Hepatocyte (in vitro differentiated cells): Measurements from ENCODE around the gene IL17RB.

ENCODE experiments used
- EZH2 ChIP-seq: fragments of 200-600 bp; sonication (generic); IDR thresholded peaks from 2 replicates; pipeline ENCODE4 v1.6.1; 2016; ENCODE audit warnings: antibody characterized with exemption, mild to moderate bottlenecking, borderline replicate concordance
- EZH2phosphoT487 ChIP-seq: fragments of 200-600 bp; sonication (generic); IDR thresholded peaks from one replicate; pipeline ENCODE4 v1.6.1; 2018; ENCODE audit warnings: antibody characterized with exemption, mild to moderate bottlenecking, low read depth, moderate library complexity; ENCODE audit not compliant: unreplicated experiment, severe bottlenecking
- TF ChIP-seq, protein P1 (sequence below): fragments of 200-600 bp; sonication (generic); IDR thresholded peaks from 2 replicates; pipeline ENCODE4 v1.5.1; 2016; ENCODE audit warnings: antibody characterized with exemption, mild to moderate bottlenecking; ENCODE audit not compliant: poor library complexity

DNA sequence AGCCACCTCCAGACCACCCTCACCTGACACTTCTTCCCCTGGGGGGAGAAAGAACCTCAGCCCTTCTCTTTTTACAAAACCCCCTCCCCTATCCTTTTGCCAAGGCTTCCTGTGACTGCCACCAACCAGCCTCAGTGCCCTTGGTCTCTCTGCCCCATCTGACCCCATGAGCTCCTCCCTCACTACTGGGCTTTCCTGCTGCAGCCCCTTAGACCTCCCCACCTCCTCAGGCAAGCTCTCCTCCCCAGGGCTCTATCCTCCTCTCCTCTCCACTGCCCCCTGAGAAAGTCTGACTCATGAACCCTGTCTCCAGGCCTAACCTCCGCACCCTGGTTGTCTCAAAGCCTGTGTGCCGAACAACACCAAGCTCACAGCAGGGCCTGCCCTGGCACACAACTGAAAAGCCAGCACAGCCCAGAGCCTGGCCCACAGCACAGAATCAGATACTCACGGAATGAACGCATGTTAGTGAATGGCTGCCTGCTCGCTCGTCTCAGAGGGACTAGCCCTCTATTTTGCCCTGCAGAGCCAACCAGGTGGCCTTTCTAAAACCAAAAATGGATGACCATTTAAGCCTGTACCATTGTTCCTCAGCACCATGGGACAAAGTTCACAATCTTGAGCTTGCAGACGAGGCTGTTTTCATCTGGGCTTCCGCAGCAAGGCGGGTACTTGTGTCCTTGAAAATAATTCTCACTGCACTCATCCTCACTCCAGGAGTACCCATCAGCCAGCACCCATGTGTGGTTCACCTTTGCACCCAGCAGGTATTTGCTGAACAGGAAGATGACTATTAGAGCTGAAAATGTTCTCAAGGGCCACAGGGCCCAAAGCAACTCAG, 1.9 kb upstream of the IL17RB start:
- TF ChIP-seq EZH2 (no peak), EZH2phosphoT487 (no peak)
- TF ChIP-seq, protein P1, sequence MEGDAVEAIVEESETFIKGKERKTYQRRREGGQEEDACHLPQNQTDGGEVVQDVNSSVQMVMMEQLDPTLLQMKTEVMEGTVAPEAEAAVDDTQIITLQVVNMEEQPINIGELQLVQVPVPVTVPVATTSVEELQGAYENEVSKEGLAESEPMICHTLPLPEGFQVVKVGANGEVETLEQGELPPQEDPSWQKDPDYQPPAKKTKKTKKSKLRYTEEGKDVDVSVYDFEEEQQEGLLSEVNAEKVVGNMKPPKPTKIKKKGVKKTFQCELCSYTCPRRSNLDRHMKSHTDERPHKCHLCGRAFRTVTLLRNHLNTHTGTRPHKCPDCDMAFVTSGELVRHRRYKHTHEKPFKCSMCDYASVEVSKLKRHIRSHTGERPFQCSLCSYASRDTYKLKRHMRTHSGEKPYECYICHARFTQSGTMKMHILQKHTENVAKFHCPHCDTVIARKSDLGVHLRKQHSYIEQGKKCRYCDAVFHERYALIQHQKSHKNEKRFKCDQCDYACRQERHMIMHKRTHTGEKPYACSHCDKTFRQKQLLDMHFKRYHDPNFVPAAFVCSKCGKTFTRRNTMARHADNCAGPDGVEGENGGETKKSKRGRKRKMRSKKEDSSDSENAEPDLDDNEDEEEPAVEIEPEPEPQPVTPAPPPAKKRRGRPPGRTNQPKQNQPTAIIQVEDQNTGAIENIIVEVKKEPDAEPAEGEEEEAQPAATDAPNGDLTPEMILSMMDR: no peak
